ENCODE data around the gene RPL11.
A peak's percentile ranks its signal among the peaks of the same experiment; 100 is the strongest.
"Not testable (repeated sequence)": the region's sequence is repeated elsewhere in the genome, so short reads cannot be mapped to it uniquely, and the experiment has no call there.

Gene RPL11

DNA sequence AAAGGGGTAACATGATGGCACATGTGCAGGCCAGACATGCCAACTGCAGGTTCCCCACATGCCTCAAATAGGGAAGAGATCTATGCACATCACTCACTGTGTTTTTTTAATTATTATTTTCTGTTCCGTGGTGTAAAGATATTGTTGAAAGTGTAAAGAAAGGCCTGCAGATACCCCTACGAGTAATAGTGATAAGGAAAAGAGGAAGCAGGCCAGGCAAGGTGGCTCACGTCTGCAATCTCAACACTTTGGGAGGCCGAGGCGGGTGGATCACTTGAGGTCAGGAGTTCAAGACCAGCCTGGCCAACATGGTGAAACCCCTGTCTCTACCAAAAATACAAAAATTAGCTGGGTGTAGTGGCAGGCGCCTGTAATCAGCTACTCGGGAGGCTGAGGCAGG lies 6.4 kb upstream of the RPL11 start:
- not testable (repeated sequence) for H3K9me3 ChIP-seq (ENCODE audit: control insufficient read depth, insufficient read depth, low read length); DNase-seq (ENCODE audit: low read depth, low spot score); H3K36me3 ChIP-seq (ENCODE audit: control insufficient read depth, insufficient read depth, low read length); H3K27me3 ChIP-seq (ENCODE audit: control insufficient read depth, insufficient read depth, low read length); H3K4me3 ChIP-seq (ENCODE audit: low read length); H3K4me1 ChIP-seq (ENCODE audit: control insufficient read depth, insufficient read depth, low read length); H3K27ac ChIP-seq (ENCODE audit: low read length)
- no CpG with 5 or more reads among the region's 7 CpGs for WGBS (ENCODE audit: insufficient coverage, insufficient read length)

DNA sequence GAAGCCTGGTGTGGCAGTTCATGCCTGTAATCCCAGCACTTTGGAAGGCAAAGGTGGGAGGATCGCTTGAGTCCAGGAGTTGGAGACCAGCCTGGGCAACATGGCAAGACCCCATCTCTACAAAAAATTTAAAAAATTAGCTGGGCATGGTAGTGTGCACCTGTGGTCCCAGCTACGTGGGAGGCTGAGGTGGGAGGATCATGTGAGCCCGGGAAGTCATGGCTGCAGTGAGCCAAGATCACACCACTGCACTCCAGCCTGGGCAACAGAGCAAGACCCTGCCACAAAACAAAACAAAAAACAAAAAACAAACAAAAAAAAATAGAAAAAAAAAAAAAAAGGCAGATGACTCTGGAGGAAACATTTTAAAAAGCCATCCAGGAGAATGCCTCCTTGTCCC lies 3.9 kb upstream of the RPL11 start:
- H3K4me1 ChIP-seq (ENCODE audit: control insufficient read depth, insufficient read depth, low read length); H3K36me3 ChIP-seq (ENCODE audit: control insufficient read depth, insufficient read depth, low read length); DNase-seq (ENCODE audit: low read depth, low spot score); H3K27ac ChIP-seq (ENCODE audit: low read length); H3K27me3 ChIP-seq (ENCODE audit: control insufficient read depth, insufficient read depth, low read length); H3K4me3 ChIP-seq (ENCODE audit: low read length); H3K9me3 ChIP-seq (ENCODE audit: control insufficient read depth, insufficient read depth, low read length): not testable (repeated sequence)
- WGBS (ENCODE audit: insufficient coverage, insufficient read length): no CpG with 5 or more reads among the region's 3 CpGs

DNA sequence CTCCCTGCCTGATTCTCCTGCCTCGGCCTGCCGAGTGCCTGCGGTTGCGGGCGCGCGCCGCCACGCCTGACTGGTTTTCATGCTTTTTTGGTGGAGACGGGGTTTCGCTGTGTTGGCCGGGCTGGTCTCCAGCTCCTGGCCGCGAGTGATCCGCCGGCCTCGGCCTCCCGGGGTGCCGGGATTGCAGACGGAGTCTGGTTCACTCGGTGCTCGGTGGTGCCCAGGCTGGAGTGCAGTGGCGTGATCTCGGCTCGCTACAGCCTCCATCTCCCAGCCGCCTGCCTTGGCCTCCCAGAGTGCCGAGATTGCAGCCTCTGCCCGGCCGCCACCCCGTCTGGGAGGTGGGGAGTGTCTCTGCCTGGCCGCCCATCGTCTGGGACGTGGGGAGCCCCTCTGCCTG lies 3.3 kb upstream of the RPL11 start:
- not testable (repeated sequence) for DNase-seq (ENCODE audit: low read depth, low spot score); H3K27ac ChIP-seq (ENCODE audit: low read length); H3K9me3 ChIP-seq (ENCODE audit: control insufficient read depth, insufficient read depth, low read length); H3K27me3 ChIP-seq (ENCODE audit: control insufficient read depth, insufficient read depth, low read length); H3K36me3 ChIP-seq (ENCODE audit: control insufficient read depth, insufficient read depth, low read length); H3K4me3 ChIP-seq (ENCODE audit: low read length); H3K4me1 ChIP-seq (ENCODE audit: control insufficient read depth, insufficient read depth, low read length)
- WGBS (ENCODE audit: insufficient coverage, insufficient read length): no CpG with 5 or more reads among the region's 33 CpGs

DNA sequence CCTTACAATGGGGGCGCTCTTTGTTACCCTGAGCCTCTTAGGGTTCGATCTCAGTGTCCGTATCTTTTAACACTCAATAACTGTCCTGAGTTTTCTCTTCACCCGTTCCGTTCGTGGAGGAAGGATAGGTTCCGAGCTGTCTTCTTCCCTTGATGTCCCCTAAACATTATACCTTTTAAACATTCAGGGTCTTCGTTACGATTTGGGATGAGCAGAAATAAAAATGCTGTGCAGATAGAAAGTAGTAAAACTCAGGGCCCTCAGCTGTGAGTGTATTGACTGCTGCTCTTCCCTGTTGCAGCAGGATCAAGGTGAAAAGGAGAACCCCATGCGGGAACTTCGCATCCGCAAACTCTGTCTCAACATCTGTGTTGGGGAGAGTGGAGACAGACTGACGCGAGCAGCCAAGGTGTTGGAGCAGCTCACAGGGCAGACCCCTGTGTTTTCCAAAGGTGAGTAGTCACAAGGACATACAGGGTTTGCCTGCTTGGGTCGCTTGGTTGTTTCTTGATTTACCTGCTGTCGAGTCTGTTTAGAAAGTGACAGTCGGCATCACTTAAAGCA lies 784 bp downstream of the RPL11 start:
- no CpG with 5 or more reads among the region's 17 CpGs for WGBS (ENCODE audit: insufficient coverage, insufficient read length)
- DNase-seq (ENCODE audit: low read depth, low spot score): no peak
- H3K9me3 ChIP-seq (ENCODE audit: control insufficient read depth, insufficient read depth, low read length): no peaks in the 10 kb centered on the region
- H3K27ac ChIP-seq (ENCODE audit: low read length): no peak overlapping the region
- H3K4me1 ChIP-seq (ENCODE audit: control insufficient read depth, insufficient read depth, low read length): no peaks in the 10 kb centered on the region; the same call in 1 of the 2 replicates
- peak overlapping the region; percentile 74 for H3K4me3 ChIP-seq (ENCODE audit: low read length)
- H3K27me3 ChIP-seq (ENCODE audit: control insufficient read depth, insufficient read depth, low read length): no peaks in the 10 kb centered on the region
- peaks cover 34% of the 10 kb centered on the region for H3K36me3 ChIP-seq (ENCODE audit: control insufficient read depth, insufficient read depth, low read length)

DNA sequence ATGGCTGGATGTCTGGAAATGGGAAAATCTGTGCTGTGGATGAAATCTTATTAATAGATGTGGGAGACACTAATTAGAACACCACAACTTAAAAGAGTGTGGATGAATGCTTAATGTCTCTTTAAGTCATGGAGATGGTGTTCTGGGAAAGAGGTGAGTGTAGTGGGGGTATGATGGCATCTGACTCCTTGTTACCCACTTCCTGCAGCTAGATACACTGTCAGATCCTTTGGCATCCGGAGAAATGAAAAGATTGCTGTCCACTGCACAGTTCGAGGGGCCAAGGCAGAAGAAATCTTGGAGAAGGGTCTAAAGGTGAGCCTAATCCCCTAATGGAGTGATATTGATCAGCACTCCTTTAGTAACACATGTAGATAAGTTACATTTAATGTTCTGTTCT lies 2.0 kb downstream of the RPL11 start:
- Histone ChIP-seq H3K36me3 (ENCODE audit: control insufficient read depth, insufficient read depth, low read length) (peaks cover 41% of the 10 kb centered on the region), H3K27me3 (ENCODE audit: control insufficient read depth, insufficient read depth, low read length) (no peaks in the 10 kb centered on the region), H3K4me1 (ENCODE audit: control insufficient read depth, insufficient read depth, low read length) (no peaks in the 10 kb centered on the region; the same call in 1 of the 2 replicates), H3K4me3 (ENCODE audit: low read length) (no peak overlapping the region), H3K27ac (ENCODE audit: low read length) (no peak overlapping the region), H3K9me3 (ENCODE audit: control insufficient read depth, insufficient read depth, low read length) (no peaks in the 10 kb centered on the region)
- no peak for DNase-seq (ENCODE audit: low read depth, low spot score)
- no CpG with 5 or more reads among the region's 2 CpGs for WGBS (ENCODE audit: insufficient coverage, insufficient read length)

DNA sequence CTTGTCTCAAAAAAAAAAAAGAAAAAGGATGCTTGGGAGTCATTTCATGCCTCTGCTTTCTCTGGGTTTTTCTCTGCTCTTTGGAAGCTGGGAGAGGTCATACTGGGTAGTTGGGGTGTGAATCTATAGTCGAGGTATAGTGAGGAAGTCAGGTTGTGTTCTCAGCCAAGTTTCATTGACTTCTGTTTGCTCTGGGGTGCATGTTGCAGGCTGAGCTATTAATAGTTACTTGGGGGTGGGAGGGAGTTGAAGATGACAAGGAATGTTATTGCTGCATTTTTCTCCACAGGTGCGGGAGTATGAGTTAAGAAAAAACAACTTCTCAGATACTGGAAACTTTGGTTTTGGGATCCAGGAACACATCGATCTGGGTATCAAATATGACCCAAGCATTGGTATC lies 2.8 kb downstream of the RPL11 start:
- Histone ChIP-seq H3K9me3 (ENCODE audit: control insufficient read depth, insufficient read depth, low read length) (no peaks in the 10 kb centered on the region), H3K27me3 (ENCODE audit: control insufficient read depth, insufficient read depth, low read length) (no peaks in the 10 kb centered on the region), H3K27ac (ENCODE audit: low read length) (no peak overlapping the region), H3K4me1 (ENCODE audit: control insufficient read depth, insufficient read depth, low read length) (no peaks in the 10 kb centered on the region; the same call in 1 of the 2 replicates), H3K4me3 (ENCODE audit: low read length) (no peak overlapping the region), H3K36me3 (ENCODE audit: control insufficient read depth, insufficient read depth, low read length) (peaks cover 46% of the 10 kb centered on the region)
- WGBS (ENCODE audit: insufficient coverage, insufficient read length): no CpG with 5 or more reads among the region's 3 CpGs
- no peak for DNase-seq (ENCODE audit: low read depth, low spot score)

DNA sequence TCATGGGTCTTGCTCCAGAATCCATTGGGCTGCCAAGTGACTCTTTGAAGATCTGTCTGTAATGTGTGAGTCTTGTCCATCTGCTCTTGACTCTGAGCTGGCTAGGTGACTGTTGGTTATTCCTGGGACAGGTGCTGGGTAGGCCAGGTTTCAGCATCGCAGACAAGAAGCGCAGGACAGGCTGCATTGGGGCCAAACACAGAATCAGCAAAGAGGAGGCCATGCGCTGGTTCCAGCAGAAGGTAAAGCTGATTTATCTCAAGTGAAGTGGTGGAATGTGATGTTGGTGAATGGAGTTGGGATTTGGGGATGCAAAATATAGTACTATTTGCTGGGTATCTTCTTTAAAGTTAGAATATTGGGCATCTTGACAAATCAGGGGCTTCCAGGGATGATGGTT lies 4.1 kb downstream of the RPL11 start:
- Histone ChIP-seq H3K27ac (ENCODE audit: low read length) (no peak overlapping the region), H3K36me3 (ENCODE audit: control insufficient read depth, insufficient read depth, low read length) (peaks cover 52% of the 10 kb centered on the region), H3K4me3 (ENCODE audit: low read length) (no peak overlapping the region), H3K4me1 (ENCODE audit: control insufficient read depth, insufficient read depth, low read length) (no peaks in the 10 kb centered on the region; the same call in 1 of the 2 replicates), H3K9me3 (ENCODE audit: control insufficient read depth, insufficient read depth, low read length) (no peaks in the 10 kb centered on the region), H3K27me3 (ENCODE audit: control insufficient read depth, insufficient read depth, low read length) (no peaks in the 10 kb centered on the region)
- WGBS (ENCODE audit: insufficient coverage, insufficient read length): no CpG with 5 or more reads among the region's 3 CpGs
- DNase-seq (ENCODE audit: low read depth, low spot score): no peak

DNA sequence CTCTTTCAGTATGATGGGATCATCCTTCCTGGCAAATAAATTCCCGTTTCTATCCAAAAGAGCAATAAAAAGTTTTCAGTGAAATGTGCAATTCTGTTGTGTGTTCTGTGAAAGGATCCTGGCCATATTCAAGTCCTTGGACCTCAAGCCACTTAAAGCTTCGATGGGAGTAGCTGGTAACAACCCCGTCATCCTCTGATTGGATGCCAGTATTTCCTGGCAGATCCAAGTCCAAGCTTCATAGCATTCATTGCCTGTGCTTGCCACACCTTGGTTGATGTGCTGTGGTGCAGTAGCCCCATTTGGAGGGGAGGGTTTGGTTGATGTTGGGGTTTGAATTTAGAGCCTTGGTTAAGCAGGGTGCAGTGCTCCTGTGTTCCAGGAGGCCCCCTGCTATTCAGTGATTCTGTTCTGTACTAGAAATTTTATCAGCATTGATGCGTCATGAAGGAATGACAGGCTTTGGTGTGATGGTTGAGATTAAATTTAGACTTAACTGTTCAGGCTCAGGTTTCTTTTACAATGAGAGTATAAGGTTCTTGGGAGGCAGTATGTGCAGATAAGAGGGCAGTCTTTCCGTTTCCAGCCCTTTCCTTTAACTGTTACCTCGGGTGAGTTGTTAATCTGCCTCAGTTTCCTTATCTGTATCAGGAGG lies 4.9 kb downstream of the RPL11 start:
- Histone ChIP-seq H3K4me3 (ENCODE audit: low read length) (no peak overlapping the region), H3K27me3 (ENCODE audit: control insufficient read depth, insufficient read depth, low read length) (no peaks in the 10 kb centered on the region), H3K36me3 (ENCODE audit: control insufficient read depth, insufficient read depth, low read length) (peaks cover 52% of the 10 kb centered on the region), H3K27ac (ENCODE audit: low read length) (no peak overlapping the region), H3K4me1 (ENCODE audit: control insufficient read depth, insufficient read depth, low read length) (no peaks in the 10 kb centered on the region; the same call in 1 of the 2 replicates), H3K9me3 (ENCODE audit: control insufficient read depth, insufficient read depth, low read length) (no peaks in the 10 kb centered on the region)
- WGBS (ENCODE audit: insufficient coverage, insufficient read length): no CpG with 5 or more reads among the region's 6 CpGs
- no peak for DNase-seq (ENCODE audit: low read depth, low spot score)

DNA sequence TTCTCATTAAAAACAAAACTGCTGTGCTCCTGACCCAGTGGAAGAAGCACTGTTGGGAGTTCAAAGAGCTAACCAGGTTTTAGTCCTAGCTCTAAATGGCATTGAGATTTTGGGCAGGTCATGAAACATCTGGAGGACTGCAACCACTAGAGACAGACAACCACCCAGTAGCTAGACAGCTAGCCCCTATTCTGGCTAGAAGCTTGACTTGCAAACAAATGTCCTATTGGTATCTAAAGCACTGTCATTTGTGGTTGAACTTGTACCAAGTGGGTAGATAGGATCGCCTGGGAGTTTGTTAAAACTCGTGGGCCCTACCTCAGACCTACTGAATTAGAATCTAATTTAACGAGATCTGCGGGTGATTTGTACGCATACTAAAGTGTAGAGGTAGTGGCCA lies 6.9 kb downstream of the RPL11 start:
- H3K36me3 ChIP-seq (ENCODE audit: control insufficient read depth, insufficient read depth, low read length): peaks cover 51% of the 10 kb centered on the region
- WGBS (ENCODE audit: insufficient coverage, insufficient read length): no CpG with 5 or more reads among the region's 5 CpGs
- no peaks in the 10 kb centered on the region for H3K27me3 ChIP-seq (ENCODE audit: control insufficient read depth, insufficient read depth, low read length)
- H3K4me1 ChIP-seq (ENCODE audit: control insufficient read depth, insufficient read depth, low read length): no peaks in the 10 kb centered on the region; the same call in 1 of the 2 replicates
- no peak overlapping the region for H3K27ac ChIP-seq (ENCODE audit: low read length)
- DNase-seq (ENCODE audit: low read depth, low spot score): no peak
- no peaks in the 10 kb centered on the region for H3K9me3 ChIP-seq (ENCODE audit: control insufficient read depth, insufficient read depth, low read length)
- no peak overlapping the region for H3K4me3 ChIP-seq (ENCODE audit: low read length)

DNA sequence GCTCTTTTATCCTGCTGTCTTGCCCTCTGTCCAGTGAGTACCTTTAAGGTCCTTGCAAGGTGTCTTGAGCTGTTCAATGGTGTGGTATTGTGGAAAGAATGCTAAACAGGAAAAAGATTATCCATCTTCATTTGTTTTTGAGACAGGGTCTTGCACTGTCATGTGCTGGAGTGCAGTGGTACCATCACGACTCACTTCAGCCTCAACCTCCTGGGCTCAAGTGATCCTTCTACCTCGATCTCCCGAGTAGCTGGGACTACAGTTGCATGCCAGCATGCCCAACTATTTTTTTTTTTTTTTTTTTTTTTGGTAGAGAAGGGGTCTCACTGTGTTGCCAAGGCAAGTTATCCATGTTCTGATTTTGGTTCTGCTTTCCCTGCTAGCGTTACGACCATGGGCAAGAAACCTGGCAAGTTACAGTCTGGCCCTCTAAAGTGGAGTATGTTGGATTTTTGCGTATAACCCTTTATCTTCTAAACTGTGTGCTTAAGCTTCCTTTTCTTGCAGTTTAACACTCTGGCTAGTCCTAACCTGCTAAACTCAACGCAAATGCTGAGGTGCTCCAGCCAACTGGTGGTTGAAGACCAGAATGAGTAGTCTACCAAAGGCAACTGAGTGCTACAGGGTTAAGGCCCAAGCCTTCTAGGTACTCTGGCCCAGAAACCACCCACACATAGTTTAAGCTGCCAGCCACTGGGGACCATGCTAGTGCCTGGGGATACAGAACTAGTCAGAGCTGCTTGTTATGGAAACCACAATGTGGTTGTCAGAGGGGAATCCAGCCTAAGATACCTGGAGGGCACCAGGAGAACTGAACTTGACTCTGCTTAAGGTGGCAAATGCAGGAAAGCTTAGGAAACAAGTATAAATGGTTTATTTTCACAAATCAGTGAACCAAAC lies 7.9 kb downstream of the RPL11 start:
- Histone ChIP-seq H3K36me3 (ENCODE audit: control insufficient read depth, insufficient read depth, low read length) (peaks cover 40% of the 10 kb centered on the region), H3K4me1 (ENCODE audit: control insufficient read depth, insufficient read depth, low read length) (no peaks in the 10 kb centered on the region; the same call in 1 of the 2 replicates), H3K4me3 (ENCODE audit: low read length) (no peak overlapping the region), H3K27ac (ENCODE audit: low read length) (no peak overlapping the region), H3K9me3 (ENCODE audit: control insufficient read depth, insufficient read depth, low read length) (no peaks in the 10 kb centered on the region), H3K27me3 (ENCODE audit: control insufficient read depth, insufficient read depth, low read length) (no peaks in the 10 kb centered on the region)
- WGBS (ENCODE audit: insufficient coverage, insufficient read length): no CpG with 5 or more reads among the region's 7 CpGs
- DNase-seq (ENCODE audit: low read depth, low spot score): no peak

All from iPS DF 6.9 (cell line).